Activated CD4-positive, alpha-beta T cell treated with anti-CD3 and anti-CD28 coated beads, Interleukin-2, amount 10 ng/mL, durations not matched to agents 24 days and 14 days (primary cell): Measurements from ENCODE around the gene ZC2HC1B. TPM values are rescaled to one million over a fixed set of nuclear protein-coding genes. Genes with fewer than 3 reads are reported as not detected.
"Not testable (repeated sequence)": the region's sequence is repeated elsewhere in the genome, so short reads cannot be mapped to it uniquely, and the experiment has no call there.

ENCODE experiments used
- DNase-seq: peaks from one replicate; pipeline ENCODE4 v3.0.0; 2022
- H3K27ac Mint-ChIP-seq: one replicate; pipeline ENCODE4 v1.8.0; 2022; ENCODE audit warnings: mild to moderate bottlenecking, mixed read lengths
- H3K27me3 Mint-ChIP-seq: one replicate; pipeline ENCODE4 v1.8.0; 2022; ENCODE audit warnings: mixed read lengths
- H3K36me3 Mint-ChIP-seq: one replicate; pipeline ENCODE4 v1.8.0; 2022; ENCODE audit warnings: low read depth, mild to moderate bottlenecking, mixed read lengths
- H3K4me1 Mint-ChIP-seq: one replicate; pipeline ENCODE4 v1.8.0; 2021; ENCODE audit warnings: mixed read lengths
- H3K4me3 Mint-ChIP-seq: one replicate; pipeline ENCODE4 v1.8.0; 2022; ENCODE audit warnings: mild to moderate bottlenecking, moderate library complexity, mixed read lengths
- H3K9me3 Mint-ChIP-seq: one replicate; pipeline ENCODE4 v1.8.0; 2021; ENCODE audit warnings: mixed read lengths
- intact Hi-C: fragments of 100-400 bp; cut with micrococcal nuclease; formaldehyde crosslinking; loops from one replicate; pipeline ENCODE4 v1.15.1; 2023
- total RNA-seq: library from RNA; stranded (reverse); gene quantifications from 2 replicates; pipeline ENCODE4 v1.2.3, GENCODE V29; 2022

The ZC2HC1B gene
- total RNA-seq, 1 donor from 2014 or later, result not detected

GRCh38 chr6:143917026-143917425, 52.8 kb downstream of the ZC2HC1B start:
- H3K4me1 Mint-ChIP-seq, DNase-seq, intact Hi-C loops, H3K36me3 Mint-ChIP-seq, H3K27me3 Mint-ChIP-seq, H3K4me3 Mint-ChIP-seq, H3K27ac Mint-ChIP-seq: not testable (repeated sequence)
- H3K9me3 Mint-ChIP-seq, result peaks cover 28% of the 10 kb centered on the region

- intact Hi-C loops, result no loop called here
- no peak for DNase-seq
- Mint-ChIP-seq H3K27ac (no peak overlapping the region), H3K4me3 (no peak overlapping the region), H3K4me1 (no peaks in the 10 kb centered on the region), H3K9me3 (peaks cover 16% of the 10 kb centered on the region), H3K36me3 (no peaks in the 10 kb centered on the region), H3K27me3 (peaks cover 27% of the 10 kb centered on the region)
These were observed 64.6 kb downstream of the ZC2HC1B start for GRCh38 chr6:143928853-143929252.

GRCh38 chr6:143929975-143930374, 65.7 kb downstream of the ZC2HC1B start:
- Mint-ChIP-seq H3K36me3 (no peaks in the 10 kb centered on the region), H3K9me3 (peaks cover 16% of the 10 kb centered on the region), H3K27me3 (peaks cover 23% of the 10 kb centered on the region), H3K4me1 (no peaks in the 10 kb centered on the region), H3K27ac (no peak overlapping the region), H3K4me3 (no peak overlapping the region)
- DNase-seq, result no peak
- intact Hi-C loops, result no loop called here

GRCh38 chr6:143934331-143934730, 70.1 kb downstream of the ZC2HC1B start:
- no peak overlapping the region for H3K27ac Mint-ChIP-seq
- intact Hi-C loops, result no loop called here
- H3K36me3 Mint-ChIP-seq, result no peaks in the 10 kb centered on the region
- no peaks in the 10 kb centered on the region for H3K4me1 Mint-ChIP-seq
- H3K4me3 Mint-ChIP-seq, result no peak overlapping the region
- peaks cover 11% of the 10 kb centered on the region for H3K9me3 Mint-ChIP-seq
- no peak for DNase-seq
- peaks cover 17% of the 10 kb centered on the region for H3K27me3 Mint-ChIP-seq

- H3K27me3 Mint-ChIP-seq, result peaks cover 11% of the 10 kb centered on the region
- no peak for DNase-seq
- no peaks in the 10 kb centered on the region for H3K36me3 Mint-ChIP-seq
- peaks cover 9% of the 10 kb centered on the region for H3K9me3 Mint-ChIP-seq
- intact Hi-C loops, result no loop called here
- H3K4me1 Mint-ChIP-seq, result peaks cover under 1% of the 10 kb centered on the region
- no peak overlapping the region for H3K27ac Mint-ChIP-seq
- no peak overlapping the region for H3K4me3 Mint-ChIP-seq
These were observed 70.6 kb downstream of the ZC2HC1B start for GRCh38 chr6:143934867-143935266.

GRCh38 chr6:143936347-143936746, 72.1 kb downstream of the ZC2HC1B start:
- Mint-ChIP-seq H3K4me3 (no peak overlapping the region), H3K9me3 (peaks cover 3% of the 10 kb centered on the region), H3K27ac (no peak overlapping the region), H3K36me3 (no peaks in the 10 kb centered on the region), H3K4me1 (peaks cover 3% of the 10 kb centered on the region), H3K27me3 (peaks cover 2% of the 10 kb centered on the region)
- DNase-seq, result no peak
- intact Hi-C loops, result no loop called here

GRCh38 chr6:143936778-143937667, 72.7 kb downstream of the ZC2HC1B start:
- H3K4me1 Mint-ChIP-seq, result peaks cover 5% of the 10 kb centered on the region

GRCh38 chr6:143937668-143937970, 73.3 kb downstream of the ZC2HC1B start:
- Mint-ChIP-seq H3K27ac (no peak overlapping the region), H3K27me3 (peaks cover 2% of the 10 kb centered on the region), H3K4me1 (peaks cover 7% of the 10 kb centered on the region), H3K4me3 (no peak overlapping the region), H3K36me3 (no peaks in the 10 kb centered on the region), H3K9me3 (no peaks in the 10 kb centered on the region)
- intact Hi-C loops, result no loop called here
- no peak for DNase-seq

More at GRCh38 chr6:143936778-143937667, 72.7 kb downstream of the ZC2HC1B start:
- no peaks in the 10 kb centered on the region for H3K36me3 Mint-ChIP-seq
- intact Hi-C loops, result no loop called here
- H3K27me3 Mint-ChIP-seq, result peaks cover 2% of the 10 kb centered on the region
- no peaks in the 10 kb centered on the region for H3K9me3 Mint-ChIP-seq
- no peak for DNase-seq
- H3K4me3 Mint-ChIP-seq, result no peak overlapping the region
- no peak overlapping the region for H3K27ac Mint-ChIP-seq

GRCh38 chr6:143939364-143939763, 75.1 kb downstream of the ZC2HC1B start:
- intact Hi-C loops, result no loop called here
- H3K4me1 Mint-ChIP-seq, result peaks cover 7% of the 10 kb centered on the region
- H3K36me3 Mint-ChIP-seq, result no peaks in the 10 kb centered on the region
- no peaks in the 10 kb centered on the region for H3K9me3 Mint-ChIP-seq
- DNase-seq, result peak; percentile 49
- no peak overlapping the region for H3K27ac Mint-ChIP-seq
- no peak overlapping the region for H3K4me3 Mint-ChIP-seq
- peaks cover 2% of the 10 kb centered on the region for H3K27me3 Mint-ChIP-seq

- H3K4me3 Mint-ChIP-seq, result no peak overlapping the region
- H3K27me3 Mint-ChIP-seq, result peaks cover 2% of the 10 kb centered on the region
- DNase-seq, result peak; percentile 86
- intact Hi-C loops, result loop anchor here (1.0 to 5.0 kb wide), 5 partner anchors 73 to 365 kb away; no protein-coding TSS in a partner anchor
- no peaks in the 10 kb centered on the region for H3K9me3 Mint-ChIP-seq
- H3K36me3 Mint-ChIP-seq, result no peaks in the 10 kb centered on the region
- H3K27ac Mint-ChIP-seq, result no peak overlapping the region
- H3K4me1 Mint-ChIP-seq, result peaks cover 7% of the 10 kb centered on the region
These were observed 75.8 kb downstream of the ZC2HC1B start for GRCh38 chr6:143940011-143940597.

- Mint-ChIP-seq H3K4me1 (peaks cover 7% of the 10 kb centered on the region), H3K27ac (no peak overlapping the region), H3K36me3 (no peaks in the 10 kb centered on the region), H3K27me3 (no peaks in the 10 kb centered on the region), H3K4me3 (no peak overlapping the region), H3K9me3 (no peaks in the 10 kb centered on the region)
- intact Hi-C loops, result loop anchor here (2.0 to 5.0 kb wide), 2 partner anchors 150 to 367 kb away; no protein-coding TSS in a partner anchor
- peak; percentile 86 for DNase-seq
These were observed 77.8 kb downstream of the ZC2HC1B start for GRCh38 chr6:143941852-143942627.

GRCh38 chr6:143948208-143948607, 83.9 kb downstream of the ZC2HC1B start:
- intact Hi-C loops, result no loop called here
- Mint-ChIP-seq H3K27ac (no peak overlapping the region), H3K4me1 (no peaks in the 10 kb centered on the region), H3K27me3 (no peaks in the 10 kb centered on the region), H3K4me3 (no peak overlapping the region), H3K9me3 (no peaks in the 10 kb centered on the region), H3K36me3 (no peaks in the 10 kb centered on the region)
- DNase-seq, result no peak

- no peak for DNase-seq
- Mint-ChIP-seq H3K4me3 (no peak overlapping the region), H3K36me3 (no peaks in the 10 kb centered on the region), H3K27me3 (no peaks in the 10 kb centered on the region), H3K4me1 (no peaks in the 10 kb centered on the region), H3K9me3 (no peaks in the 10 kb centered on the region), H3K27ac (no peak overlapping the region)
- intact Hi-C loops, result no loop called here
These were observed 85.3 kb downstream of the ZC2HC1B start for GRCh38 chr6:143949535-143949934.

GRCh38 chr6:143949962-143950361, 85.7 kb downstream of the ZC2HC1B start:
- DNase-seq, result no peak
- H3K36me3 Mint-ChIP-seq, result no peaks in the 10 kb centered on the region
- intact Hi-C loops, result no loop called here
- no peak overlapping the region for H3K27ac Mint-ChIP-seq
- H3K9me3 Mint-ChIP-seq, result no peaks in the 10 kb centered on the region
- no peaks in the 10 kb centered on the region for H3K27me3 Mint-ChIP-seq
- no peak overlapping the region for H3K4me3 Mint-ChIP-seq
- H3K4me1 Mint-ChIP-seq, result no peaks in the 10 kb centered on the region
